Activated CD4-positive, alpha-beta T cell treated with anti-CD3 and anti-CD28 coated beads, Interleukin-2, Interleukin-4, amounts not matched to agents 100 ng/mL and 50 ng/mL, durations not matched to agents 16 hours and 8 hours (primary cell): ENCODE measurements around the gene SUGP1.

Experiments used
- DNase-seq: peaks from one replicate; pipeline ENCODE4 v3.0.0-alpha.2; 2020; ENCODE audit warnings: low spot score

SUGP1 gene

GRCh38 chr19:19297759-19298158 lies 22.6 kb downstream of the SUGP1 start:
- no peak for DNase-seq

GRCh38 chr19:19296953-19297689 lies 23.2 kb downstream of the SUGP1 start:
- DNase-seq = no peak

- DNase-seq = no peak
Measured at GRCh38 chr19:19294914-19295313, 25.4 kb downstream of the SUGP1 start.

GRCh38 chr19:19292607-19293006 lies 27.7 kb downstream of the SUGP1 start:
- no peak for DNase-seq

- DNase-seq = no peak
Measured at GRCh38 chr19:19285686-19286085, 34.6 kb downstream of the SUGP1 start.

- no peak for DNase-seq
Measured at GRCh38 chr19:19280561-19280960, 39.7 kb downstream of the SUGP1 start.

GRCh38 chr19:19279853-19280252 lies 40.5 kb downstream of the SUGP1 start:
- DNase-seq = no peak

GRCh38 chr19:19279062-19279612 lies 41.2 kb downstream of the SUGP1 start:
- no peak for DNase-seq

- no peak for DNase-seq
Measured at GRCh38 chr19:19278315-19278714, 42.0 kb downstream of the SUGP1 start.

GRCh38 chr19:19276851-19277250 lies 43.5 kb downstream of the SUGP1 start:
- DNase-seq = no peak

GRCh38 chr19:19276386-19276785 lies 43.9 kb downstream of the SUGP1 start:
- DNase-seq = no peak

GRCh38 chr19:19274716-19275565 lies 45.4 kb downstream of the SUGP1 start:
- no peak for DNase-seq

- DNase-seq = no peak
Measured at GRCh38 chr19:19274146-19274545, 46.2 kb downstream of the SUGP1 start.

- no peak for DNase-seq
Measured at GRCh38 chr19:19271828-19272599, 48.3 kb downstream of the SUGP1 start.

GRCh38 chr19:19270749-19271571 lies 49.3 kb downstream of the SUGP1 start:
- DNase-seq = no peak

- no peak for DNase-seq
Measured at GRCh38 chr19:19269952-19270694, 50.2 kb downstream of the SUGP1 start.

- DNase-seq = no peak
Measured at GRCh38 chr19:19268453-19269385, 51.6 kb downstream of the SUGP1 start.

GRCh38 chr19:19267305-19267704 lies 53.0 kb downstream of the SUGP1 start:
- no peak for DNase-seq

- DNase-seq = no peak
Measured at GRCh38 chr19:19263886-19264487, 56.3 kb downstream of the SUGP1 start.
